ENCODE measurements around the gene HACD3.
A peak's percentile ranks its signal among the peaks of the same experiment; 100 is the strongest.
"Not testable (repeated sequence)": the region's sequence is repeated elsewhere in the genome, so short reads cannot be mapped to it uniquely, and the experiment has no call there.

Gene HACD3

DNA sequence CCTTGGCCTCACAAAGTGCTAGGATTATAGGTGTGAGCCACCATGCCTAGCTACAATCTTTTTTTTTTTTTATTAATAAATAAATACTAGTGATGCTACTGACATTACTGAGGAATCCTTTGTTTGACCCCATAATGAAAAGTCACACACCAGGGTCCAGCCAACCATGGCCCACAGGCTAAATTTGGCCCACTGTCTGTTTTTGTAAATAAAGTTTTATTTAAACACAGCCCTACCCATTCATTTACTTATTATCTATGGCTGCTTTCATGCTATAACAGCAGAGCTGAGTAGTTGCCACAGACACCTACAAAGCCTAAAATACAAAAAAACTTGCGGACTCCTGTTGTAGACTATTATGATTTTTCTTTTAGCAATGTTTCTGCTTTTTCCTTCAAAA lies 73.3 kb downstream of the HACD3 start:
- no peak for DNase-seq

DNA sequence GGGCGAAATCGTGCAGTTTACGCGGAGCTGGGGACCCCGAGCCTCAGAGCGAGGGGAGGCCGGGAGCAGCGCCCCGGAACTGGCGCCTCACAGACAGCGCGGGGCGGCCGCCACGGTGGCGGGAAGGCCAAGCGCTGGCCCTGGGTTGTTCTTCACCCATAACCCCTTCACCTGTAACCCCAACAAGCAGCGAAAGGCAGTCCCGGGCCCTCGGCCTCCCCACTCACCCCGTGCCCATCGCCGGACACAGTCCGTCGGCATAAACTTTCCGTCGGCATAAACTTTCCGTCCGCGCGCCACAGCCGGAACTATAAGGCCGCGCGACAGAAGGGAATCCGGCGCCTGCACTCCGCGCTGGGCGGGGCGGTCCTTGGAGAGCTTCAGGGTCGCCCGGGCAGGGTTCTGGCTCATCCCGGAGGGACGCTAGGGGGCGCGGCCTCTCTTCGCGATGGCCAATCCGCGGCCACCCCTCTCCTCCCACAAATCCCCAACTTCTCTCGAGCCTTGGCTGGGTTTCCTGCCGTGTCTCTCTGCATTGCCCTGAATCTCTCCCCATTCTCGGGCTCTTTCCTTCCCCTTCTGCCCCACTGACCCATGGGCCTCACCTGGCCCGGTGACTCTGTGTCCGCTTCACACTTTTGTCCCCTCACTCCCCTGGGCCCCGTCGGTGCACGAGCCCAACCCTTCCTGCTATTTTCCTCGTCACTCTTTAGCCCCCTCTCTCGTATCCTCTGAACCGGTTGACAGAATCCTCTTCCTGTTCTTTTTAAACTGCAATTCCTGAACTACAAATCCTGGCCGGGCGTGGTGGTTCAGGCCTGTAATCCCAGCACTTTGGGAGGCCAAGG lies 80.8 kb downstream of the HACD3 start, which contains the start of gene INTS14:
Gene INTS14, minus strand, starts transcription at position 261 of the 848 bp plus-strand sequence. CDS start 3,751 bp downstream, outside the sequence.
- peak; percentile 71 for DNase-seq

DNA sequence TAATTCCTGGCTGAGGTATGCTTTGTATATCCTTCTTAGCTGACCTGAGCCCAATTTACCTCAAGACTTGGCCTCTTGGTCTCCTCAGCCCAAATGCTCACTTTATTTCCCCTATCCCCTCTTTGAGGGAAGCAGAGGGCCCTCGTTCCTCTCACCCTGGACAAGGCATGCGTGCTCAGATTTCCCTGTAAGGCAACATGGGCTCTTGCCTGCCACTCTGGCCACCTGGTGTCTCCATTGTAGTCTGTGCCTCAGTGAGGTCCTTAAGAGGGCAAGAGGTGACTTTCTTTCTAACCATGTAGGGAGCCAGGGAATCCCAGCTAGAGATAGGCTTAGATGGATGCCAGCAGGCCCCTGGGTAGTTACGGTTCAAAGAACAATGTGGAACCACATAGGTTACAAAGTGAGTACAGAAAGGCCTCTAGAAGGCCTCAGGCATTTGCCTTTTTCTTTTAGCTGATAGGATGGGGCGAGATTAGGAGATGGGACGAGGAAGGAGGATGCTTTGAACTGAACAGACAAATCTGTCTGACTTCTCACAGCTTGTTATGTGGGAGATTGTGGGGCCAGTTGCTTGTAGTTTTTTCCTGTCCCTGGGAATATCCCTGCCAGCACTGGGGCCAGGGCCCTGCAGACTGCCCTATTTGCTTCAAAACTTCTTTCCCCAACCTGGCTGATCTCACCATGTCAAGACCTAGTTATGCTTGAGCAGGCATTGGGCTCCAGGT lies 81.8 kb downstream of the HACD3 start:
- DNase-seq = no peak

DNA sequence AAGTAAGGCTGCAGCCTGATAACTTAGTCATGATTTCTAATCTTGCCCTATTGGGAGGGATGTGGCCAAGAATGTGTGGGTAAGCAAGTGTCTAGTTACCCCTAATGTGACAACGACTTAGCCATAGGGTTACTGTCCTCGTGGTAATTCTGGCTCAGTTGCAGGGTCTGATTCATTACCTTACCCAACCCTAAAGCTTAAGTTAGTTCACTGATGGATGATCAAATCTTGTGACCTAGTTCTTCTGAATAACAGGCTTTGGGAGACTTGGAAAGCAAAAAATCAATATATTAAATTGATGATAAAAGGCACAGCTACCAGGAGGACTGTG lies 82.3 kb downstream of the HACD3 start:
- DNase-seq = no peak

DNA sequence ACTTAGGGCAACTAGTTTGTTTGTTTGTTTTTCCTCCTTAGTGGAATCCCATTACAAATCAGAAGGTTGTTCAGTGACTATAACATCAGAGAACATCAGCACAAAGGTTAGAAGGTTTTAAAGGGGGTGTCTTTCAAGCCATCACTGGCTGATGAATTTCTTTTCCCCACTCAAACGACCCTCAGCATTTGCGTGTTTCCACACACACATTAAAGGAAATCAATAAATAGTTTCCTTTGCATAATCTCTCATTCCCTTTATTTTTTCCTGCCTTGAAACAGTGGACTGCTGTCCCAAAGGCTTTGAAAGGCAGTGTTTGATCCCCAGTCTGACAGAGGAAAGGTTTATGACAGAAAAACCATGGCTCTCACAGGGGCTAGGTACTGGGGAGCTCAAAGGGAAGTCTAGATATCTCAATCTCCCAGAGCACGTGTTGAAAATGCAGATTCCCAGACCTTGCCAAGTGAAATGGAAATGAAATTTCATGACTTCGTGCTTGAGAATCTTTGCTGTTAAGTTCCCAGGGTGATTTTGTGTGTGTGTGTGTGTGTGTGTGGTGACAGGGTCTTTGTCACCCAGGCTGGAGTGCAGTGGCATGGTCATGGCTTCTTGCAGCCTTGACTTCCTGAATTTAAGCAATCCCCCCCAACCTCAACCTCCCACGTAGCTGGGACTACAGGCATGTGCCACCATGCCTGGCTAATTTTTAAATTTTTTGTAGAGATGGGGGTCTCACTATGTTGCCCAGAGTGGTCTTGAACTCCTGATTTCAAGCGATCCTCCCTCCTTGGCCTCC lies 82.9 kb downstream of the HACD3 start:
- DNase-seq = no peak

DNA sequence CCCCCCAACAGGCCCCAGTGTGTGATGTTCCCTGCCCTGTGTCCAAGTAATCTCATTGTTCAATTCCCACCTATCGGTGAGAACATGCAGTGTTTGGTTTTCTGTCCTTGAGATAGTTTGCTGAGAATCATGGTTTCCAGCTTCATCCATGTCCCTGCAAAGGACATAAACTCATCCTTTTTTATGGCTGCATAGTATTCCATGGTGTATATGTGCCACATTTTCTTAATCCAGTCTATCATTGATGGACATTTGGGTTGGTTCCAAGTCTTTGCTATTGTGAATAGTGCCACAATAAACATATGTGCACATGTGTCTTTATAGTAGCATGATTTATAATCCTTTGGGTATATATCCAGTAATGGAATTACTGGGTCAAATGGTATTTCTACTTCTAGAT lies 85.6 kb downstream of the HACD3 start:
- DNase-seq = not testable (repeated sequence)

GRCh38 chr15:65618560-65619109 lies 88.4 kb downstream of the HACD3 start:
- DNase-seq = no peak

- no peak for DNase-seq
Measured at GRCh38 chr15:65619626-65620290, 89.5 kb downstream of the HACD3 start.

DNA sequence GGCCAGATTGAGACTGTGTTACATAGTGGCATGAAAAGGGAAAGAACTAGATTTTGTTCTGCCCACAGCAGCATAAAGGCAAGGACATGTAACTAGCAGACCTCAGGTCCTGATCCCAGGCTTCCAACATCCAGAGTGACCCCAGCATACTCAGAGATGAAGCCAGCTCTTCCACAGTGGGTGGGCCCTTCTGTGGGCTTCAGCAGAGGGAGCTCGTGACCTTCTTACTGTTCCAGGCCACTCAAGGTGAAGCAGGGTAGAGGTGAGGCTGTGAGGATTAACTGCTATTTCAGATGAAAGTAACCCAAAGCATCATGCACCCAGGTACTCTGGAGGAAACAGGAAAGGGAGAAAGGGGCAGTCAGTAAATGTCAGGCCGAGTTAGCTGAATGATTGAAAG lies 90.6 kb downstream of the HACD3 start:
- no peak for DNase-seq

- no peak for DNase-seq
Measured at GRCh38 chr15:65621638-65622037, 91.4 kb downstream of the HACD3 start, which contains the start of gene SLC24A1. SLC24A1 (plus strand) TSS chr15:65621938; CDS start chr15:65624081, 2,143 bp downstream.

- DNase-seq = no peak
Measured at GRCh38 chr15:65623103-65623502, 92.8 kb downstream of the HACD3 start.

DNA sequence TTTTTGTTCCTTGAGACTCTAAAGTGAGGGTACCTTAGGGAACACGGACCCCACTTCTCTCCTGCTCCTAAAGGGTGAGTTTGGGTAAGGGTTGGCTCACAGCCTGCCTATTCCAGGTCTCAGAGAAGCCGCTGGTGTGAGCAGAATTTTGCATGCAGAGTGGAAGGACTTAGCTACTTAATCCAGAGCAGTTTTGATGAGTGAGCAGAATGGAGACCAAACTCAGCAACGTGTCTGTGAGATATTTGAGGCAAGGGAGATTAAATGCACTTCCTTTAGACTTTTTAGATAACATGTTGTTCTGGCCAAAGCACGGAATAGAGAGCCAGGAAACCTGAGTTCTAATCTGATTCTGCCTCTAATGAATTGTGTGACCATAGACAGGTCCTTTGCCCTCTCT lies 96.6 kb downstream of the HACD3 start:
- DNase-seq = no peak
